HepG2 (cell line): ENCODE results near the gene CELF4. TPM values are rescaled to one million over a fixed set of nuclear protein-coding genes. Genes with fewer than 3 reads are reported as not detected.

Source experiments
- BHLHE40 ChIP-seq: IDR thresholded peaks from 2 replicates; pipeline ENCODE4 v1.6.1; 2011; ENCODE audit warnings: low read length, improper control_type of control experiment
- KAT2B ChIP-seq: fragments of 150-350 bp; IDR thresholded peaks from 2 replicates; pipeline ENCODE4 v1.6.1; 2014; ENCODE audit warnings: low read depth, low read length, borderline replicate concordance
- KLF16 ChIP-seq, 2 experiments: sonication (generic) in 1 of 2; formaldehyde crosslinking in 1 of 2; IDR thresholded peaks; 2 replicates each; pipeline versions ENCODE4 v1.6.1 to v1.8.0; 2016 to 2023; ENCODE audit warnings: missing genetic modification reagents in 2 of 2, missing compliant biosample characterization in 1 of 2
- U2AF2 ChIP-seq: fragments of 200-400 bp; formaldehyde crosslinking; IDR thresholded peaks from 2 replicates; pipeline ENCODE4 v1.6.1; 2017; ENCODE audit warnings: low read depth, mild to moderate bottlenecking, low read length
- ZFAT ChIP-seq: sonication (generic); formaldehyde crosslinking; conservative IDR thresholded peaks from 2 replicates; pipeline ENCODE4 v1.8.1; 2023; ENCODE audit warnings: missing genetic modification reagents, inconsistent platforms
- ZNF282 ChIP-seq: fragments of 450-650 bp; IDR thresholded peaks from 2 replicates; pipeline ENCODE4 v1.6.1; 2018; ENCODE audit not compliant: partially characterized antibody
- ZNF296 ChIP-seq: sonication (generic); formaldehyde crosslinking; conservative IDR thresholded peaks from 2 replicates; pipeline ENCODE4 v1.5.0; 2020; ENCODE audit warnings: mild to moderate bottlenecking, missing genetic modification reagents
- ZNF333 ChIP-seq: sonication (generic); formaldehyde crosslinking; IDR thresholded peaks from 2 replicates; pipeline ENCODE4 v1.4.0; 2020; ENCODE audit warnings: mild to moderate bottlenecking, missing genetic modification reagents, borderline replicate concordance
- ZNF430 ChIP-seq: sonication (generic); formaldehyde crosslinking; IDR thresholded peaks from 2 replicates; pipeline ENCODE4 v1.9.0; 2021; ENCODE audit warnings: mild to moderate bottlenecking, missing genetic modification reagents
- polyA plus RNA-seq, 8 experiments: library from polyadenylated mRNA; depleted of rRNA in 3 of 8; stranded (reverse) in 7 of 8; unstranded in 1 of 8; fragments of >200 nt; fragmentation: Illumina TruSeq in 4 of 8; extraction: Trizol in 4 of 8; gene quantifications; 2 replicates each; pipeline versions ENCODE4 v1.2.1 to v1.2.3, GENCODE V29; 2011 to 2016; ENCODE audit warnings: low read depth in 4 of 8, missing spikeins in 1 of 8, mixed read lengths in 1 of 8; ENCODE audit not compliant: insufficient read depth in 1 of 8
- total RNA-seq, 5 experiments: library from RNA; depleted of rRNA; stranded (reverse); fragments of >200 nt; fragmentation: Illumina TruSeq; extraction: Trizol; gene quantifications; 2 replicates each; pipeline ENCODE4 v1.2.3, GENCODE V29; 2016; ENCODE audit warnings: low read depth in 1 of 5
- TF ChIP-seq, protein P1 (sequence below): sonication (generic); formaldehyde crosslinking; IDR thresholded peaks from 2 replicates; pipeline ENCODE4 v1.9.0; 2021; ENCODE audit warnings: mild to moderate bottlenecking, missing genetic modification reagents
- TF ChIP-seq, protein P2 (sequence below): sonication (generic); formaldehyde crosslinking; IDR thresholded peaks from 2 replicates; pipeline ENCODE4 v1.5.0; 2020; ENCODE audit warnings: mild to moderate bottlenecking, missing genetic modification reagents
- TF ChIP-seq, protein P3 (sequence below): sonication (generic); formaldehyde crosslinking; IDR thresholded peaks from 2 replicates; pipeline ENCODE4; 2020; ENCODE audit warnings: missing genetic modification reagents, mild to moderate bottlenecking, borderline replicate concordance
- TF ChIP-seq, protein P4 (sequence below): sonication (generic); formaldehyde crosslinking; IDR thresholded peaks from 2 replicates; pipeline ENCODE4 v1.8.0; 2022; ENCODE audit warnings: missing genetic modification reagents, mild to moderate bottlenecking, inconsistent platforms, borderline replicate concordance

The CELF4 gene
- total and polyA plus RNA-seq, 2 of the 13 experiments (the other 11 are each of a cell fraction or from before 2014, with no cell fraction given), result not detected

DNA sequence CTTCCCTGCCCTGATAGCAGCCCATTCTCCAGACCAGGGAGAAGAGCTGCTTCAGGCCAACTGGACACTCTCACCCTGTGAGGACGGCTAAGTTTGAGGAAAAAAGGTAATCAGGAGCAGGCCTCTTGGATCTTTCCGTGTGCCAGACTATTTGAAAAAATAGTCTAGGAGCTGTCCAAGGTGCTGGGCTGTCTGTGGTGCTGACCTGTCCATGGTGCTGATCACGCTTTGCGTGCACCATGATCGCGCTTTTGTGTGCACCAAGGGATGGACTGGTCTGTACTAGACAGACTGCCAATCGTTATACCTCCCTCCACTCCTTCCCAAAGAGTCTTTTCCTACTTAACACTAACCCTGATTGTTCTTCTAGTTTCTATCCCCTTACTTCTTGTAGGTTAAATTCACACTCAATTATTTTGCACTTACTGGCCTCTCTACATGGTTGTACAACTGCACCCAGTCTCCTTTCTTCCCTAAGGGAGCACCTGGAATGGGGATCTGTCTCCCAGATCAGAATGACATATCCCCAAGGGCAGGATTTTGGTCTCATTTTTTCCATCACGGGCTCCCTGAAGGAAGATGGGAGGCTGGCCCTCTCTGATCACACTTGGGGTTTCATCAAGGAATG is 295.4 kb downstream of the CELF4 start (continued):
- TF ChIP-seq, protein P1, sequence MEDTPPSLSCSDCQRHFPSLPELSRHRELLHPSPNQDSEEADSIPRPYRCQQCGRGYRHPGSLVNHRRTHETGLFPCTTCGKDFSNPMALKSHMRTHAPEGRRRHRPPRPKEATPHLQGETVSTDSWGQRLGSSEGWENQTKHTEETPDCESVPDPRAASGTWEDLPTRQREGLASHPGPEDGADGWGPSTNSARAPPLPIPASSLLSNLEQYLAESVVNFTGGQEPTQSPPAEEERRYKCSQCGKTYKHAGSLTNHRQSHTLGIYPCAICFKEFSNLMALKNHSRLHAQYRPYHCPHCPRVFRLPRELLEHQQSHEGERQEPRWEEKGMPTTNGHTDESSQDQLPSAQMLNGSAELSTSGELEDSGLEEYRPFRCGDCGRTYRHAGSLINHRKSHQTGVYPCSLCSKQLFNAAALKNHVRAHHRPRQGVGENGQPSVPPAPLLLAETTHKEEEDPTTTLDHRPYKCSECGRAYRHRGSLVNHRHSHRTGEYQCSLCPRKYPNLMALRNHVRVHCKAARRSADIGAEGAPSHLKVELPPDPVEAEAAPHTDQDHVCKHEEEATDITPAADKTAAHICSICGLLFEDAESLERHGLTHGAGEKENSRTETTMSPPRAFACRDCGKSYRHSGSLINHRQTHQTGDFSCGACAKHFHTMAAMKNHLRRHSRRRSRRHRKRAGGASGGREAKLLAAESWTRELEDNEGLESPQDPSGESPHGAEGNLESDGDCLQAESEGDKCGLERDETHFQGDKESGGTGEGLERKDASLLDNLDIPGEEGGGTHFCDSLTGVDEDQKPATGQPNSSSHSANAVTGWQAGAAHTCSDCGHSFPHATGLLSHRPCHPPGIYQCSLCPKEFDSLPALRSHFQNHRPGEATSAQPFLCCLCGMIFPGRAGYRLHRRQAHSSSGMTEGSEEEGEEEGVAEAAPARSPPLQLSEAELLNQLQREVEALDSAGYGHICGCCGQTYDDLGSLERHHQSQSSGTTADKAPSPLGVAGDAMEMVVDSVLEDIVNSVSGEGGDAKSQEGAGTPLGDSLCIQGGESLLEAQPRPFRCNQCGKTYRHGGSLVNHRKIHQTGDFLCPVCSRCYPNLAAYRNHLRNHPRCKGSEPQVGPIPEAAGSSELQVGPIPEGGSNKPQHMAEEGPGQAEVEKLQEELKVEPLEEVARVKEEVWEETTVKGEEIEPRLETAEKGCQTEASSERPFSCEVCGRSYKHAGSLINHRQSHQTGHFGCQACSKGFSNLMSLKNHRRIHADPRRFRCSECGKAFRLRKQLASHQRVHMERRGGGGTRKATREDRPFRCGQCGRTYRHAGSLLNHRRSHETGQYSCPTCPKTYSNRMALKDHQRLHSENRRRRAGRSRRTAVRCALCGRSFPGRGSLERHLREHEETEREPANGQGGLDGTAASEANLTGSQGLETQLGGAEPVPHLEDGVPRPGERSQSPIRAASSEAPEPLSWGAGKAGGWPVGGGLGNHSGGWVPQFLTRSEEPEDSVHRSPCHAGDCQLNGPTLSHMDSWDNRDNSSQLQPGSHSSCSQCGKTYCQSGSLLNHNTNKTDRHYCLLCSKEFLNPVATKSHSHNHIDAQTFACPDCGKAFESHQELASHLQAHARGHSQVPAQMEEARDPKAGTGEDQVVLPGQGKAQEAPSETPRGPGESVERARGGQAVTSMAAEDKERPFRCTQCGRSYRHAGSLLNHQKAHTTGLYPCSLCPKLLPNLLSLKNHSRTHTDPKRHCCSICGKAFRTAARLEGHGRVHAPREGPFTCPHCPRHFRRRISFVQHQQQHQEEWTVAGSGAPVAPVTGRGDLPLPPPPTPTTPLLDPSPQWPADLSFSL (CRISPR knock-in tag), result peak; percentile 91
- TF ChIP-seq, protein P2, sequence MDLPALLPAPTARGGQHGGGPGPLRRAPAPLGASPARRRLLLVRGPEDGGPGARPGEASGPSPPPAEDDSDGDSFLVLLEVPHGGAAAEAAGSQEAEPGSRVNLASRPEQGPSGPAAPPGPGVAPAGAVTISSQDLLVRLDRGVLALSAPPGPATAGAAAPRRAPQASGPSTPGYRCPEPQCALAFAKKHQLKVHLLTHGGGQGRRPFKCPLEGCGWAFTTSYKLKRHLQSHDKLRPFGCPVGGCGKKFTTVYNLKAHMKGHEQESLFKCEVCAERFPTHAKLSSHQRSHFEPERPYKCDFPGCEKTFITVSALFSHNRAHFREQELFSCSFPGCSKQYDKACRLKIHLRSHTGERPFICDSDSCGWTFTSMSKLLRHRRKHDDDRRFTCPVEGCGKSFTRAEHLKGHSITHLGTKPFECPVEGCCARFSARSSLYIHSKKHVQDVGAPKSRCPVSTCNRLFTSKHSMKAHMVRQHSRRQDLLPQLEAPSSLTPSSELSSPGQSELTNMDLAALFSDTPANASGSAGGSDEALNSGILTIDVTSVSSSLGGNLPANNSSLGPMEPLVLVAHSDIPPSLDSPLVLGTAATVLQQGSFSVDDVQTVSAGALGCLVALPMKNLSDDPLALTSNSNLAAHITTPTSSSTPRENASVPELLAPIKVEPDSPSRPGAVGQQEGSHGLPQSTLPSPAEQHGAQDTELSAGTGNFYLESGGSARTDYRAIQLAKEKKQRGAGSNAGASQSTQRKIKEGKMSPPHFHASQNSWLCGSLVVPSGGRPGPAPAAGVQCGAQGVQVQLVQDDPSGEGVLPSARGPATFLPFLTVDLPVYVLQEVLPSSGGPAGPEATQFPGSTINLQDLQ (CRISPR knock-in tag), result peak; percentile 99
- peak; percentile 100 for TF ChIP-seq ZNF333 (CRISPR knock-in tag)
- TF ChIP-seq ZNF430 (CRISPR knock-in tag), result peak; percentile 100
- no peak for TF ChIP-seq BHLHE40
- TF ChIP-seq U2AF2, result no peak
- peak; percentile 98 to 100; a peak in 3 of 4 replicates for TF ChIP-seq KLF16 (CRISPR knock-in tag; IDR thresholded peaks at IDR 0.05)
- TF ChIP-seq KAT2B, result no peak
- TF ChIP-seq ZNF296 (CRISPR knock-in tag), result peak; percentile 100
- TF ChIP-seq ZFAT (CRISPR knock-in tag), result peak; percentile 98
- TF ChIP-seq ZNF282, result no peak
- TF ChIP-seq, protein P3, sequence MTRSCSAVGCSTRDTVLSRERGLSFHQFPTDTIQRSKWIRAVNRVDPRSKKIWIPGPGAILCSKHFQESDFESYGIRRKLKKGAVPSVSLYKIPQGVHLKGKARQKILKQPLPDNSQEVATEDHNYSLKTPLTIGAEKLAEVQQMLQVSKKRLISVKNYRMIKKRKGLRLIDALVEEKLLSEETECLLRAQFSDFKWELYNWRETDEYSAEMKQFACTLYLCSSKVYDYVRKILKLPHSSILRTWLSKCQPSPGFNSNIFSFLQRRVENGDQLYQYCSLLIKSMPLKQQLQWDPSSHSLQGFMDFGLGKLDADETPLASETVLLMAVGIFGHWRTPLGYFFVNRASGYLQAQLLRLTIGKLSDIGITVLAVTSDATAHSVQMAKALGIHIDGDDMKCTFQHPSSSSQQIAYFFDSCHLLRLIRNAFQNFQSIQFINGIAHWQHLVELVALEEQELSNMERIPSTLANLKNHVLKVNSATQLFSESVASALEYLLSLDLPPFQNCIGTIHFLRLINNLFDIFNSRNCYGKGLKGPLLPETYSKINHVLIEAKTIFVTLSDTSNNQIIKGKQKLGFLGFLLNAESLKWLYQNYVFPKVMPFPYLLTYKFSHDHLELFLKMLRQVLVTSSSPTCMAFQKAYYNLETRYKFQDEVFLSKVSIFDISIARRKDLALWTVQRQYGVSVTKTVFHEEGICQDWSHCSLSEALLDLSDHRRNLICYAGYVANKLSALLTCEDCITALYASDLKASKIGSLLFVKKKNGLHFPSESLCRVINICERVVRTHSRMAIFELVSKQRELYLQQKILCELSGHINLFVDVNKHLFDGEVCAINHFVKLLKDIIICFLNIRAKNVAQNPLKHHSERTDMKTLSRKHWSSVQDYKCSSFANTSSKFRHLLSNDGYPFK, result peak; percentile 91
- TF ChIP-seq, protein P4, sequence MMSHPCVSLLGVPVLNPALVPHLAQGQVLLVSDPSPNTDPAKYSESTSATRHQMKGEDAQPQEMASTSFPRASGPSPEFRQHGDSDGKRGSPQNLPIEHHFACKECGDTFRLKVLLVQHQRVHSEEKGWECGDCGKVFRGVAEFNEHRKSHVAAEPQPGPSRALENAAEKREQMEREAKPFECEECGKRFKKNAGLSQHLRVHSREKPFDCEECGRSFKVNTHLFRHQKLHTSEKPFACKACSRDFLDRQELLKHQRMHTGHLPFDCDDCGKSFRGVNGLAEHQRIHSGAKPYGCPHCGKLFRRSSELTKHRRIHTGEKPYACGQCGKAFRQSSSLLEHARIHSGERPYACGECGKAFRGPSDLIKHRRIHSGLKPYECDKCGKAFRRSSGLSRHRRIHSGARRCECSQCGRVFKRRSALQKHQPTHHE, result peak; percentile 100
